Astrocyte of the cerebellum (primary cell): ENCODE results near the gene TMEM63A.

ENCODE experiments used
- DNase-seq: peaks from one replicate; pipeline ENCODE4 v3.0.0-alpha.2; 2011; ENCODE audit warnings: low read depth
- H3K4me3 ChIP-seq: 2 replicates; pipeline ENCODE4 v1.5.1; 2011; ENCODE audit warnings: mild to moderate bottlenecking, low read depth, low read length, moderate library complexity
- CTCF ChIP-seq: IDR thresholded peaks from 2 replicates; pipeline ENCODE4 v1.5.1; 2012; ENCODE audit warnings: low read length, low read depth, moderate library complexity, mild to moderate bottlenecking; ENCODE audit errors: missing control alignments
- in situ Hi-C: cut with HindIII; loops from 2 replicates; pipeline ENCODE4 v1.10.0; 2017; ENCODE audit warnings: low sequenced_read_pairs

TMEM63A gene

GRCh38 chr1:225870911-225871310, 11.3 kb downstream of the TMEM63A start:
- in situ Hi-C loops = no loop called here
- DNase-seq = no peak
- TF ChIP-seq CTCF = no peak
- no peak overlapping the region for H3K4me3 ChIP-seq

GRCh38 chr1:225868631-225869330, 13.4 kb downstream of the TMEM63A start:
- H3K4me3 ChIP-seq = no peak overlapping the region
- in situ Hi-C loops = no loop called here
- TF ChIP-seq CTCF = no peak
- no peak for DNase-seq

GRCh38 chr1:225866981-225867380, 15.2 kb downstream of the TMEM63A start:
- no peak for DNase-seq
- no peak for TF ChIP-seq CTCF
- H3K4me3 ChIP-seq = no peak overlapping the region
- in situ Hi-C loops = no loop called here

- peak; percentile 60 for DNase-seq
- H3K4me3 ChIP-seq = no peak overlapping the region
- in situ Hi-C loops = no loop called here
- TF ChIP-seq CTCF = no peak
Observed at GRCh38 chr1:225866061-225866837, 15.9 kb downstream of the TMEM63A start.

GRCh38 chr1:225865514-225865913, 16.7 kb downstream of the TMEM63A start:
- DNase-seq = no peak
- no peak for TF ChIP-seq CTCF
- in situ Hi-C loops = no loop called here
- H3K4me3 ChIP-seq = no peak overlapping the region

- TF ChIP-seq CTCF = no peak
- in situ Hi-C loops = no loop called here
- no peak overlapping the region for H3K4me3 ChIP-seq
- DNase-seq = no peak
Observed at GRCh38 chr1:225863167-225863566, 19.0 kb downstream of the TMEM63A start.
